HTERT RPE-1 (cell line): Measurements from ENCODE around the gene ZNF234.
"Not testable (repeated sequence)": the region's sequence is repeated elsewhere in the genome, so short reads cannot be mapped to it uniquely, and the experiment has no call there.

ENCODE experiments used
- in situ Hi-C: fragments of 300-500 bp; cut with MboI; formaldehyde crosslinking; loops from 4 replicates; pipeline ENCODE4 v1.14.3; 2020; ENCODE audit warnings: low sequenced_read_pairs

Gene ZNF234

GRCh38 chr19:44180968-44181367 lies 39.6 kb downstream of the ZNF234 start:
- in situ Hi-C loops: no loop called here

- in situ Hi-C loops: no loop called here
Observed at GRCh38 chr19:44182145-44182544, 40.8 kb downstream of the ZNF234 start.

GRCh38 chr19:44190020-44190419 lies 48.7 kb downstream of the ZNF234 start:
- in situ Hi-C loops: no loop called here

- in situ Hi-C loops: no loop called here
Observed at GRCh38 chr19:44192127-44192526, 50.8 kb downstream of the ZNF234 start.

- in situ Hi-C loops: no loop called here
Observed at GRCh38 chr19:44196772-44197171, 55.4 kb downstream of the ZNF234 start.

GRCh38 chr19:44202470-44202869 lies 61.1 kb downstream of the ZNF234 start:
- in situ Hi-C loops: no loop called here

- in situ Hi-C loops: no loop called here
Observed at GRCh38 chr19:44202974-44203373, 61.6 kb downstream of the ZNF234 start.

- in situ Hi-C loops: not testable (repeated sequence)
Observed at GRCh38 chr19:44203877-44204276, 62.5 kb downstream of the ZNF234 start.

- in situ Hi-C loops: no loop called here
Observed at GRCh38 chr19:44204772-44205171, 63.4 kb downstream of the ZNF234 start.

GRCh38 chr19:44207126-44207803 lies 65.9 kb downstream of the ZNF234 start:
- in situ Hi-C loops: no loop called here
